SK-MEL-5 (cell line): ENCODE results near the gene FRMD3. TPM values are rescaled to one million over a fixed set of nuclear protein-coding genes. Genes with fewer than 3 reads are reported as not detected.

Source experiments
- DNase-seq: peaks from one replicate; pipeline ENCODE4 v3.0.0-alpha.2; 2016; ENCODE audit warnings: low read depth, low spot score
- in situ Hi-C: cut with HindIII; loops from 2 replicates; pipeline ENCODE4 v1.10.0; 2016; ENCODE audit warnings: low sequenced_read_pairs, high pct_unique_total_duplicates, low pct_unique_long_range_greater_than_20kb
- total RNA-seq: library from RNA; depleted of rRNA; stranded (reverse); fragments of >200 nt; shearing (Covaris generic); gene quantifications from 2 replicates; pipeline ENCODE4 v1.2.3, GENCODE V29; 2014

FRMD3 gene
- total RNA-seq, 1 experiment from 2014 or later: 22.1 TPM

GRCh38 chr9:83294816-83295215, 243.4 kb downstream of the FRMD3 start:
- in situ Hi-C loops: no loop called here
- no peak for DNase-seq

- in situ Hi-C loops: no loop called here
- no peak for DNase-seq
Measured at GRCh38 chr9:83291196-83291595, 247.0 kb downstream of the FRMD3 start.

- in situ Hi-C loops: no loop called here
- no peak for DNase-seq
Measured at GRCh38 chr9:83290692-83291091, 247.5 kb downstream of the FRMD3 start.

GRCh38 chr9:83287021-83287420, 251.2 kb downstream of the FRMD3 start:
- in situ Hi-C loops: no loop called here
- no peak for DNase-seq

GRCh38 chr9:83285445-83286225, 252.6 kb downstream of the FRMD3 start:
- DNase-seq: no peak
- in situ Hi-C loops: no loop called here

- no peak for DNase-seq
- in situ Hi-C loops: no loop called here
Measured at GRCh38 chr9:83284746-83285145, 253.5 kb downstream of the FRMD3 start.

- in situ Hi-C loops: no loop called here
Measured at GRCh38 chr9:83283528-83283927, 254.7 kb downstream of the FRMD3 start.

GRCh38 chr9:83281306-83282255, 256.6 kb downstream of the FRMD3 start:
- DNase-seq: peak; percentile 12
- in situ Hi-C loops: no loop called here

More at GRCh38 chr9:83283528-83283927, 254.7 kb downstream of the FRMD3 start:
- no peak for DNase-seq

- no peak for DNase-seq
- in situ Hi-C loops: no loop called here
Measured at GRCh38 chr9:83280790-83281189, 257.4 kb downstream of the FRMD3 start.

- in situ Hi-C loops: no loop called here
- no peak for DNase-seq
Measured at GRCh38 chr9:83280268-83280667, 257.9 kb downstream of the FRMD3 start.

GRCh38 chr9:83274787-83275186, 263.4 kb downstream of the FRMD3 start:
- DNase-seq: no peak
- in situ Hi-C loops: no loop called here

GRCh38 chr9:83271665-83272071, 266.5 kb downstream of the FRMD3 start:
- no peak for DNase-seq
- in situ Hi-C loops: no loop called here

- in situ Hi-C loops: no loop called here
- DNase-seq: peak; percentile 28
Measured at GRCh38 chr9:83270116-83270515, 268.1 kb downstream of the FRMD3 start.

GRCh38 chr9:83267741-83268140, 270.5 kb downstream of the FRMD3 start:
- DNase-seq: no peak
- in situ Hi-C loops: no loop called here

- in situ Hi-C loops: no loop called here
- DNase-seq: peak; percentile 81
Measured at GRCh38 chr9:83266666-83267496, 271.3 kb downstream of the FRMD3 start.

GRCh38 chr9:83266331-83266665, 271.9 kb downstream of the FRMD3 start:
- DNase-seq: no peak
- in situ Hi-C loops: no loop called here

GRCh38 chr9:83264315-83264714, 273.9 kb downstream of the FRMD3 start:
- in situ Hi-C loops: no loop called here
- DNase-seq: no peak

- in situ Hi-C loops: no loop called here
- no peak for DNase-seq
Measured at GRCh38 chr9:83259558-83259957, 278.6 kb downstream of the FRMD3 start.
